Measurements from ENCODE around the gene ELP4.

Gene ELP4

GRCh38 chr11:31815711-31816467 is 306.3 kb downstream of the ELP4 start:
- DNase-seq = no peak

- no peak for DNase-seq
These were observed 307.0 kb downstream of the ELP4 start for GRCh38 chr11:31816468-31817053.

GRCh38 chr11:31817054-31817620 is 307.6 kb downstream of the ELP4 start:
- DNase-seq = no peak

DNA sequence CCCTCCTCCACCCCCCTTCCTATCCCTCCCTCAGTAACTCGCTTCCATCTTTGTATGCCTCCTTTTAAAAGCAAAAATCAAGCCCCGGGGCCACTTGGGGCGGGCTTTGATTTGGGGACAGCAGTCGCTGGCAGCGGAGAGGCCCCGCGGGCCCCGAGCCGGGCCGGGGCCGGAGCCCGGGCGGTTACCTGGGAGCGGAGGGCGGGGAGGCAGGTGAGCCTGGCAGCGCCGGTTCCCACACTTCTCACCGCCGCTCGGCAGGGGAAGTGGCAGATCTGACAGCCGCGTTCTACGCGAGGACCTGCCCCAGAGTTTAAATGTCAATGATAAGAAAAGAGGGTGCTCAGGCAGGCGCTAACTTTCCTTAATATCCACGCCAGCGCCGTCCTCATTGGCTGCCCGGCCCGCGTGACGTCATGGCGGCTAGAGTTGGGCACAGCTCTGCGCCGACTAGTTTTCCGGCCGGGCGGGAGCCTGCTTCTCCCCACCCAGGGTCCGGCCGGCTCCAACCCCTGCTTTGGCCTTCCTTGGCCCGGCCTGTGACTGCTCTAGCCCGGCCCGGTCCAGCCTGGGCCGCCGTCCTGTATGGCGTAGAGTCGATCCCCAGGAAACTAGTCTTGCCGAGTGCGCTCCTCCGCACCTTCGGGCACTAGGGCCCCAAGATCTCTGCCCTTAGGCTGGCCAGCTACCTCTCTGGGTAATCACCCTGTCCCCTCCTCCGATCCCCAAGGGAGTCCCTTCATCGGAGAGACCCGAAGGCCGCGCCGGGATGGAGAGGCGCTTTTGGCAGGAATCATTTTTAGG is 308.3 kb downstream of the ELP4 start:
- no peak for DNase-seq

- no peak for DNase-seq
These were observed 308.8 kb downstream of the ELP4 start for GRCh38 chr11:31818425-31818755.

DNA sequence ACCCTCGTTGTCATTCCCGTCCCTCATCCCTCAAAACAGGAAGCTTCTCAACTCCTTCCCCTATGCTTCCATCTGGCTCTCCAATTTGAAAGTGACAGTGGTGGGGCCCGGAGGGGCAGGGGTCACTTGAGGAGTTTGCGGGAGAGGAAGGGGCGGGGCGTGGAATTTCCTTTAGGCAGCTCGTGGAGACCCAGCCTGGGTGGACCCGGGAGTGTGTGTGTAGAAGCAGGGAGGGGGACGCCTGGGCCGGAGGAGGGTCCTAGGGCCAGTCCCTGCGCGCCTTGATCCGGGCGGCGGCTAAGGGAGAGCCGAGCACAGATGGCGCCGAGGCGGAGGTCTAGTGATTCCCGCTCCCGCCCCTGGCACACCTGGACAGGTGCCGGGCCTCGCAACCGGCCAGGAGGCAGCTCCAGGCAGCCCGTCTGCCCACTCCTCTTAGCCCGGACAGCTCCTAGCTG is 309.3 kb downstream of the ELP4 start:
- DNase-seq = no peak

DNA sequence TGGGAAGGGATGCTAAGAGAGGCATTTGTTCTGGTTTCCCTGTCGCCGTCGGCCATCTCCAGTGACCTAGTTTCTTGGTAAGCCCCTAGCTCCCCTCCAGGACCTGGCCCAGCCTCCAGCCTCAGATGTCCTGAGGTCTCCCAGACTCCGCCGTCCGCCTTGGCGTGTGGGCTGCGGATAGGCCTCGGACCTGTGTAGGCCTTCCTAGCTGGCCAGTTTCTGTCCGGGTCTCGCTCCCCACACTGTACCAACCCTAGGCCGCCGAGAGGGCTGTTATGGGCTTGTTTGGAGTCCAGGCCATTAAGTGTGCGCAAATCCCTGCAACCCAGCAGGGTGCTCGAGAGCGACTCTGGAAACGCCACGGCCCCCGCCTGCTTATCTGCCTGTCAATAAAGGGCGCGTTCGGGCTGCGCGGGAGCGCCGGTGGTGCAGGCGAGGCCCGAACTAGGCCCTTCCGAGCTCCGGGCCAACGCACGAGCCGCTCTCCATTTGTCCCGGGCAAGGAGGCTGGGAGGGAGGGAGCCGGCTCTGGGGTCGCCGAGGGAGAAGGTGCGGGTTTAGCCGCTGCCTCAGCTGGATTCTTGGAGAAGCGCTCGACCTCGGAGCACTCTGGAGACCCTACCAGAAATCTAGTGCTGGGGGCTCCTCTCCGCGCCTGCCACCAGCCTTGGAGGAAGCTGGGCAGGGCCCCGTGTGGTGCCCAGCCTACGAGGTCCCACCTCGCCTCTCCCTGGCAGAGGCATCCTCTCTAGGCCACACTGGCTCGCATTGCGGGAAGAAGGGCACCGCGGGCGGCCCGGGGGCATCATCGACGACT is 310.3 kb downstream of the ELP4 start:
- no peak for DNase-seq

DNA sequence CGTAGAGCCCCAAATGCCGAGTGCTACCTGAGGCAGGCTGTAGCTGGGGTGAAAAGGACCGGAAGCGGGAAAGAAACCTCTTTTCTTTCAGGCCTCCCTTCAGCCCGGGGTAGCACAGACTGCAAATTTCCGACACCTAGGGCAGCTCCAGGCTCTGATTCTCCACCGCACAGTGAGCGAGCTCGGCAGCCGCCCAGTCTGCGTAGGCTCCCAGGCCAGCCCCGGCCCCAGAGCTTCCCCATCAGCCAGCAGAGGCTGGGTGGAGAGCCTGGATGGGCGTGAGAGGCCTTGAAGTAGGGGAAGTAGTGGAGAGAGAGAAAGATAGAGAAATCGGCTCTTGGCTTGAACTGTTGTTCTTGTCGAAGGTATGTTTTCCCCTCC is 310.9 kb downstream of the ELP4 start:
- DNase-seq = no peak

- DNase-seq = no peak
These were observed 311.7 kb downstream of the ELP4 start for GRCh38 chr11:31821235-31821764.

DNA sequence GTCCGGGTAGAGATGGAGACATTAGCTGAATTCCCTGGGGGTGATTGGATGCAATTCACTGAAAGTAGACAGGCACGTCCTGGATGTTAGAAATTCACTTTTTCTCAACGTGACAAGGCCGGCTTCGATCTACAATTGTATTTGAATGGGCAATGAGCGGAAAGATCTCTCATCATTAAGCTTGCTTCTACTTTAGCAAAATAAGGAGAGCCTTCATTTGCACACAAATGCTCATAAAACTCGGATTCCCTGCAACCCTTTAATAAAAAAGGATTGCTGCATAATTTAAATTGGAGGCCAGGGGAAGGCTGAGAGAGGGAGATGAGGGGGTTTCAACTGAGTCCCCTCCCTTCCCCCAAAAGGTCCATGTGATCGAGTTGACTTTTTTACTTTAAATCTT is 312.2 kb downstream of the ELP4 start:
- no peak for DNase-seq

- DNase-seq = no peak
These were observed 312.8 kb downstream of the ELP4 start for GRCh38 chr11:31822175-31822926.

DNA sequence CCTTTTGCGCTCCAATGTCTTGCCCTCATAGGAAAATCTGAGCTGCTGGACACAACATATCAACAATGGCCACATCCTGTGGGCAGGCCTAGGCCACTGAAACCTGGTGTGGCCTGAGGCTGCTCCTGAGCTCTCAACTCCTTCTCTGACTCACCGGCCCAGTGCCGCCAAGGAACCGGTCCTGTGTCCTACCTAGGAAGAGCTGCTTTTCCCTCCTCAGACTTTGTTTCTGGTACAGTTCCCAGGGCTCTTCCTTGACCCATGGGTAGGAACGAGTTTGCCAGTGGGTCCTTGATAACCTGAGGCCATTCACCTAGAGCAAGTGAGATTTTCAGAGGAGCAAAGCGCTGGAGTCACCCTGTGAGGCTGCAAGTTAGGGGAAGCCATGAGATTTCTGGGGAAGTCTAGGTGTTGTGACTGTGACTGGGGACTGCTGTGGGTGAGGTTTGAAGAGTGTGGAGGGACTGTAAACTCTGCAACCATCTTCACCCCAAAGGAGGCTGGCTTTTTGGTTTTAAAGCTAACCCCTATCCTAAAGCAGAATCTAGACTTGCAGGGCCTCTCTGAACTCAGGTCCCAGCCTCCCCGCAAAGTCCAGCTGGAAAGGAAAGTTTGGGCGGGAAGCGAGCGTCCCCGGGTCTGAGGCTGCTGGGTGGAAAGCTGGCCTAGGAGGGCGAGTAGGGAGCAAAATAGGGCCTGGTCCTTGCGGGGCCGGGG is 313.5 kb downstream of the ELP4 start:
- no peak for DNase-seq

GRCh38 chr11:31823644-31824331 is 314.2 kb downstream of the ELP4 start:
- DNase-seq = no peak

DNA sequence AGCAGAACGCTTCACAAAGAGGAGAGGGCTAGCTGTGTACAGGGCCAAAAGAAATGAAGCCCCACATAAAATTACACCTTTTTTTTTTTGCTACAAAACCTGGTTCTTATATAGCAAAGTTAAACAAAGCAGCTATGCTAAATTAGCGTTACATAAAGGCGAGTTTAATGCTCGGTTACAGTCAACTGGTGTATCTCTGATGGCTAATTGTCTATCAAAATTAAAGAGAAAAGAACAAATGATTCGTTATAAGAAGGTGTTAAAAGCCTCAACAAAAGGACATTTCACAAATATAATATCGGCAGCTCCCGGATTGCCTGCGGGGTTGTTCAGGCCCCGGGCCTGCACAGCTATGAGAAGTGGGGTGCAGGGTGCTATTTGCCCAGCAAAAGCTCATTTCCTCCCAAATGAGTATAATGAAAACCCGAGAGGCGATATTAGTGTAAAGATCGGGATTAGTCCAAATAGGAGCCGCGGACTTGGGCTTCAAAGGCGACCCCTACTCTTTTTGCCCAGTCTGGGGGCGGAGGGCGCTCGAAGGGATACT is 314.8 kb downstream of the ELP4 start:
- no peak for DNase-seq

DNA sequence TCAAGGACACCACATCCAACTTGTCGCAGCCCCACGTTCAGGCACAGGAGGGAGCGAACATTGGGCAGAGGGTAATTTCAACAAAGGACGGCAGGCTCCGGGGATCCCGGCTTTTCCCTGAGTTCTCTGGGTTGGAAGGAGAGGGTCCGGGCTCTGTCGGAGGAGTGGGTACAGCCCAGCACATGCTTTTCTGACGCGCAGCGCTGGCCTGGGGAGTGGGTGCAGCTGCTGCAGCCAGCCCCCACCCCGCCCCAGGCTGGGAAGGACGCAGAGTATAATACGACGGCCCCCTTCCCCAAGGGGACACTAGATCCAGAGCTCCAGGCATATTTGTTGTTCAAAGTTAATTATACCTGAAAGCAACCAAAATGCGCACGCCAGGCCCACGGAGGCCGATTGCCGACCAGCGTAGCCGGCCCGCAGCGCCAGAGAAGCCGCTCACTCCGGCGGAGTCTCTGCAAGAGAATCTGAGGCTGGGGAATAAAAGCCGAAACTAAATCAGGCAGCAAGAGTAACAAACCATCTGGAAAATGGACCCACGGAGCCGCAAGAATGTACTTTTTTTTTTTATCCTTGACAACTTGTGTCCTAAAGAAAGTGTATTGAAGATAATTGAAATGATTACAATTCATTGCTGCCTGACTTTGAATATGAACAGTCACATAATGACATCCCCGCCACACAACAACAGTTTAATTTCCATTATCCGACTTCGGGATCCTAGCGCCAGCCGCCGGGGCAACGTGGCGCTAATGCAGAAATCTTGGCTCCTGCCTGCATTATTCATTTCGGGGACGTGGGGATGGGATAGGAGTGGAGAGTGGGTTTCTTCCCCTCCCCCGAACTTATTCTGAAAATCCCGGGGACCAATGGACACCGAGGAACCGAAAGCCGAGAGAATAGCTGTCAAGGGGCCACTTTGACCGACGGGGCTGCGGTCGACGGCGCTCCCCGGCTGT is 315.6 kb downstream of the ELP4 start:
- DNase-seq = no peak

- DNase-seq = no peak
These were observed 316.4 kb downstream of the ELP4 start for GRCh38 chr11:31825838-31826484.

GRCh38 chr11:31826536-31827438 is 317.2 kb downstream of the ELP4 start:
- DNase-seq = no peak
